NCI-H345 (cell line): ENCODE data around the gene COX6A1.
"Not testable (repeated sequence)": the region's sequence is repeated elsewhere in the genome, so short reads cannot be mapped to it uniquely, and the experiment has no call there.

ENCODE experiments used
- DNase-seq: peaks from one replicate; lab custom pipeline; 2025; lab: John Stamatoyannopoulos, UW

COX6A1 gene

GRCh38 chr12:120468325-120468820 is 30.5 kb downstream of the COX6A1 start:
- DNase-seq, result no peak

GRCh38 chr12:120468821-120469449 is 31.0 kb downstream of the COX6A1 start:
- DNase-seq, result no peak

GRCh38 chr12:120469450-120470149 is 31.7 kb downstream of the COX6A1 start, which contains the start of gene SRSF9:
TSS of gene SRSF9 (minus strand) at chr12:120469748. CDS start at chr12:120469609, 139 bp downstream.
- peak; percentile 96 for DNase-seq

- DNase-seq, result peak; percentile 48
These were observed 32.4 kb downstream of the COX6A1 start for GRCh38 chr12:120470150-120470784.

GRCh38 chr12:120472521-120472920 is 34.6 kb downstream of the COX6A1 start:
- no peak for DNase-seq

GRCh38 chr12:120473807-120474615 is 36.1 kb downstream of the COX6A1 start:
- no peak for DNase-seq

GRCh38 chr12:120474616-120474960 is 36.7 kb downstream of the COX6A1 start:
- DNase-seq, result no peak

GRCh38 chr12:120475643-120476042 is 37.7 kb downstream of the COX6A1 start:
- no peak for DNase-seq

GRCh38 chr12:120479458-120479857 is 41.5 kb downstream of the COX6A1 start:
- no peak for DNase-seq

GRCh38 chr12:120480211-120480610 is 42.3 kb downstream of the COX6A1 start:
- DNase-seq, result no peak

- no peak for DNase-seq
These were observed 43.3 kb downstream of the COX6A1 start for GRCh38 chr12:120481022-120481767.

GRCh38 chr12:120483621-120484020 is 45.7 kb downstream of the COX6A1 start:
- DNase-seq, result no peak

- DNase-seq, result no peak
These were observed 48.3 kb downstream of the COX6A1 start for GRCh38 chr12:120485961-120486881.

- not testable (repeated sequence) for DNase-seq
These were observed 49.6 kb downstream of the COX6A1 start for GRCh38 chr12:120487552-120487951.

GRCh38 chr12:120488057-120488640 is 50.2 kb downstream of the COX6A1 start:
- no peak for DNase-seq

- no peak for DNase-seq
These were observed 51.1 kb downstream of the COX6A1 start for GRCh38 chr12:120489018-120489417.

GRCh38 chr12:120490325-120490724 is 52.4 kb downstream of the COX6A1 start:
- no peak for DNase-seq
